Measurements from ENCODE around the gene IER3IP1.
A peak's percentile ranks its signal among the peaks of the same experiment; 100 is the strongest.
"Not testable (repeated sequence)": the region's sequence is repeated elsewhere in the genome, so short reads cannot be mapped to it uniquely, and the experiment has no call there.

The IER3IP1 gene

DNA sequence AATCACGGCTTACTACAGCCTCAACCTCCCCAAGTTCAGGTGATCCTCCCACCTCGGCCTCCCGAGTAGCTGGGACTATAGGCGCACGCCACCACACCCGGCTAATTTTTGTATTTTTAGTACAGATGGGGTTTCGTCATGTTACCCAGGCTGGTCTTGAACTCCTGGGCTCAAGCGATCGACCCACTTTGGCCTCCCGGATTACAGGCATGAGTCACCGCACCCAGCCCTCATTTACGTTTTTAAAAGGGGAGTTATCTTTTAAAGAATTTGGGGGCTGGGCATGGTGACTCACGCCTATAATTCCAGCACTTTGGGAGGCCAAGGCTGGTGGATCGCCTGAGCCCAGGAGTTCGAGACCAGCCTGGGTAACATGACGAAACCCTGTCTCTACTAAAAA is 17.8 kb downstream of the IER3IP1 start:
- DNase-seq, result not testable (repeated sequence)

DNA sequence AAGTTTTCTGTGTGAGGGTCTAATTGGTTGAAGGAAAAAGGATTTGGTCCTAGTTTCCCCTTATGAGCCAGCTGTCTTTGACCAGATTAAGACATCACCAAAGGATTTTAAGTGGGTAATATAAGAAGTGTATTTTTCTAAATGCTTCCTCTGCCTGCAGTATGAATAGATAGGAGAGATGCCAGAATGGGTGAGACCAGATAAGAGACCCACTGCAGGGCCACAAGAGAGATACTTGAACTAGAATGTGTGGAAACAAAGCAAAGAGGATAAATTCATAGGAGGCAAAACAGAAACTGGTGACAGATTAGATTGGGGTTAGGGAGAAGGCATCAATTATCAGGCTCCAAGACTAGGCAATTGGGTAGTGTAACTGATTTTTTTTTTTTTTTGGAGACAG is 24.7 kb downstream of the IER3IP1 start:
- no peak for DNase-seq

DNA sequence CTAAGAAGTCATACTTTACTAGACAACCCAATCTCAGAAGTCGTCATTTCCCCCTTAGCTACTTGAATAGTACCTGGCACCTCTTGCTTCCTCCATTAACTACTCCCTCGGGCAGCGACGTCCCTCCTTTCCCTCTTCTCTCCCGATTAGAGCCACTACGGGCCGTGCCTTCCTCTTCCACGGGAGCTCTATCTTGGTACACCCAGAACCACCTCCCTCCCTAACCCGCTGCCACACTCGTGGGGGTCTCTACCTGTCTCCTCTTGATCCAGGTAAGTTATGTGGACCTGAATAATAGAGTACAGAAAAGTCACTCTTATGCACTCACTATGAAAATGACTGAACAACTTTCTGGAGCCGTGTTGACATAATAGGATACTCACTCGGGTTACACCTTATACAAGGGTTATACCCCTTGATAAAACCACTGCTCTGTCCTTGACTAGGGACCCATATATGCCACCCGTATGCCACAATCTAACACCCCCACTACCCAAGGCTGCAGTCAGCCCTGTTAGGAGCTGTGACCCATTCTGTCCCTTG is 25.3 kb downstream of the IER3IP1 start:
- peak; percentile 14 to 17 for DNase-seq

DNA sequence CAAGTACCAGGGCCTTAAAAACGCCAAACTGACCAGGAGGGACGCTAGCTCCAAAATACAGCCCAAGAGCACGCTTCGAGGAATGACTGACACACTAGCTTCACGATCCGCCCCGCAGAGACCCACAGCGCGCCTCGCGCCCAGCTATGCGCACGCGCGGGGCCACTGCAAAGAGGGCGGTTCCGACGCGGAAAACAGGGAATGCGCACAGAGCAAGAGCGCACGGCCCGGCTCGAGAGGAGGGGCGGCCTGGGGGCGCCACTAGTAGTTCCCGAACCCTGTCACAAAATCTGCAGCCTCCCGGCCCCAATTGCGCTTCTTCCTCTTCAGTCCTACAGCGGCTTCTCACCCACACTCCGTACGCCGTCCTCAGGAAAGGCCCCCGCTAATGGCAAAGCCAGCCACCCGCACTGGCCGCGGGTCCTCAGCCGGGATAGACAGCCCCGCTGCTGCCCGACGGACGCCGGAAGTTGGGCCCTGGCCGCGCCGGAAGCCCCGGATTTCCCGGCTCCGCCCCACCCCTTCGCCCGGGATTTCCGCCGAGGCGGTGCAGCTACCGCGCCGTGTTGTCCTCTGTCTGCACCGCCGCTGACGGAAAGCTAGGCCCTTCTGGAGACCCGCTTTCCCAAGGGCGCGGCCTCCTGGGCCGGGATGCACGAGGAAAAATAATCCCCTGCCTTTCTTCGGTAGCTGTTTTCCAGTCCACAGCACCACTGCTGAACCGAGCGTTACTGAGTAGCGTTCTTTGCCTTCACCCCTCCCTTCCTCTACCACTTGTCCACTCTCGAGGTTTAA is 25.9 kb downstream of the IER3IP1 start, which contains the start of gene HDHD2:
Gene HDHD2 (minus strand): TSS at position 472 of the 795 bp plus-strand sequence. CDS start 14,061 bp downstream, outside the sequence.
- peak; percentile 79 to 83 for DNase-seq

DNA sequence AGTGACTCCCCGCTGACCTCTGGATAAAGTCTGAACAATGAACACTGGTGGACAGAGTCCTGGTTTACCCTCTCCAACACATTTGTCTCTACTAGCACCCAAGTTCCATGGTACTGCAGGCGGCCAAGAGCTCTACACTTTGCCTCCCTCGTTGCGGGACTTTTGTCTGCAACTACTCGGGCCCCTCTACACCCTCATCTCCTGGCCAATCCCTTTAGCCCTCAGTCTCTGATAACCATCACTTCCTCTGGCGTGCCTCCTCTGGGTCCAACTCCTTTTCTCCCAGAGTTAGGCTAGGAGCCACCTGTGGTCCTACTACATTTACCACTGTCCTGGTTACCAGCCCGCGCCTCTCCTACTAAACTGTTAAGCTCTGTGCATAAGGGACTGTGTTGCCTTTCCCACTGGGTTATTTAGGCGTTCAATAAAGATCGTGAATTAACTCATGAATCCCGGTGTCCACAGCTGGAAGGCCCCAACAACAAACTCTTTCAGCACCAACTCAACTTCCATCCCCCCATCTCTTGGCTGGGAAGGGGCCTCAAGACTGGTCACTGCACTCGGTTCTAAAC is 26.6 kb downstream of the IER3IP1 start:
- peak in 1 of 2 experiments; percentile 3 for DNase-seq

DNA sequence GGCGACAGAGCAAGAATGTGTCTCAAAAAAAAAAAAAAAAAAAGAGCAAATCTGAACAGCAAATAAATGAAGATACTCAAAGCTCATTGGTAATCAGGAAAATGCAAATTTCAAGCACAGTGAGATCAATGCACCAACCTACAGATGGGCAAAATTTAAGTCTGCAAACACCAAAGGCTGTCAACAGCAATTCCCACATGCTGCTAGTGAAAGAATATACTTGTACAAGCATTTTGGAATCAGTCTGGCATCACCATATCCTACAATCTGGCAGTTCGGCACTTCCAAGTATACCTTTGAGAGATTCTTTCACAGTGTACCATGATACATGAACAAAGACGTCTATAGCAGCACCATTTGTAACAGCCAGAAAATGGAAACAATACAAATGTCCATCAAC is 30.0 kb downstream of the IER3IP1 start:
- no peak for DNase-seq

DNA sequence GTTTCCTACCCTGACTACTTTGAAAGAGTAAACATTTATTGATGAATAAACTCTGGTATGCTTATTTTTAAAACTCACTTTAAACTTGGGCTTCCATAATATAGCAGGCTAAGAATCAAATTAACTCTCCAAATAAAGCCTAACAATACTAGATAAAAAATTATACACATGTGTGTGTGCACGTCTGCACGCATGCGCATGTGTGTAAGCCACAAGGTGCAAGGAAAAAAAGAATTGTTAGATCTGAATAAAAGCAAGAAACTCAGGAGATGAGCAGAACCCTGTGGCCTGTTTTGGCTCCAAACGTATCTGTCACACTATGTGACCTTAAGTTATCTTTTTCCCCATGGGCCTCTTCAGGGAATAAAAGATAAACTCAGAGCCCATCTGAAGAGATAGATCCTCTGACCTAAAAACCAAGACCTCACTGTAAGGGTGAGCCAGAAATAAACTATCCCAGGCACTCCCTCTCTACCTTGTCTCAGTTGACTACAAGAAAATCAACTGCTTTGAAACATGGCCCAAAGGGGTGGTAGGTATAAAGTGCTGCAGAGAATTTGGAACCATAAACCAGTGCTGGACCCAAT is 32.2 kb downstream of the IER3IP1 start:
- DNase-seq, result no peak

DNA sequence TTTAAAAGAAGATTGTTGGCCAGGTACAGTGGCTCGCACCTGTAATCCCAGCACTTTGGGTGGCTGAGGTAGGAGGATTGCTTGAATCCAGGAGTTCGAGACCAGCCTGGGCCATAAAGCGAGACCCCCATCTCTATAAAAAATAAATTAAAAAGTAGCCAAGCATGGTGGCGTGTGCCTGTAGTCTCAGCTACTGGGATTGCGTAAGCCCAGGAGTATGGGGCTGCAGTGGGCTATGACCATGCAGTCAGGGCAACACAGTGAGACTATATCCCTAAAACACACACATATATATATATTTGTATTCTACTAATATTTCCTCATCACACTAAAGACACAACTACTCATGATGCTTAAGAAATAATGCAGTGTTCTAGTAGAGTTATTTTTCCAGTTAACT is 33.0 kb downstream of the IER3IP1 start:
- DNase-seq, result no peak

DNA sequence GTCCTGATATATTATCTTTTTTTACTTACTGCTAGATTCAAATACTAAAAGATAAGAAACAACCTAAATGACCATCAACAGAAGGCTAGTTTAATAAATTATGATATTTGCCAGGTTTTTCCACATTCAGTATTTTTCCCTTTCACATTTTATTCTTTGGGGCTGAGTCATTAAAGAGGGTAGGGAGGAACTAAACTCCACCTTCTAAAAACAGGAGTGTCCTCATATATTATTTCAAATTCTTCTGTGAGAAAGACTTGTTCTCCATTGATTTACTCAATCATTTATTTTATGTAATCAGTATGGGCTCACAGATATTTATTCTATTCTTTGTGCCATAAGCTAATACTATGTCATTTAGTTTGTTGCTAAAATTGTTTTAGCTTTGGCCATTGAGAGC is 34.9 kb downstream of the IER3IP1 start:
- no peak for DNase-seq

DNA sequence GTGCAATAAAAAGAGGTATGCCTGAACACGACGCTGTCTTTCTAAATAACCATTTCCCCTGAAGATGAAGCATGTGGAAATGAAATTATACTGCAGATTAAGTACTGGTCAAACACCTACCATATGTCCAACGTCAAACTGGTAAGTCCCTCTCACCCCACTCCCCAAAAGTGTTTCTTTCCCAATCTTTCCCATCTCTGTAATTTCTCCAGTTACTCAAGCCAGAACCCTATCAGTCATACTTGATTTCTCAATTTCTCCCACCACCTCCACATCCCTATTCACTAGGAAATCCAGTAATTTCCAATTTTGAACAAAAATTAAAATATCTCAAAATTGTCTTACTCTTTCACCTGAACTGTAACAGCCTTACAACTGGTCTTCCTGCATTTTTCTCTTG is 55.0 kb downstream of the IER3IP1 start:
- no peak for DNase-seq

DNA sequence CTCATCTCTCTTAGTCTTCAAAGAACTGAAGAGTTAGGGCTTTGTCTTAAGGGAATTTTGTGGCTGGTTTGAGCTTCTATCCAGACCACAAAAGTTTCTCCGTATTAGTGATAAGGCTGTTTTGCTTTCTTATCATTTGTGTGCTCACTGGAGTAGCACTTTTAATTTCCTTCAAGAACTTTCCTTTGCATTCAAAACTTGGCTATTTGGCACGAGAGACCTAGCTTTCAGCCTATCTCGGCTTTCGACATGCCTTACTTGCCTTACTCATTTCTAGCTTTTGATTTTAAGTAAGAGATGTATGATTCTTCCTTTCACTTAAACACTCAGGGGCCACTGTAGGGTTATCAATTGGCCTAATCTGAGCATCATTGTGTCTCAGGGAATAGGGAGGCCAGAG is 55.7 kb downstream of the IER3IP1 start:
- DNase-seq, result no peak

DNA sequence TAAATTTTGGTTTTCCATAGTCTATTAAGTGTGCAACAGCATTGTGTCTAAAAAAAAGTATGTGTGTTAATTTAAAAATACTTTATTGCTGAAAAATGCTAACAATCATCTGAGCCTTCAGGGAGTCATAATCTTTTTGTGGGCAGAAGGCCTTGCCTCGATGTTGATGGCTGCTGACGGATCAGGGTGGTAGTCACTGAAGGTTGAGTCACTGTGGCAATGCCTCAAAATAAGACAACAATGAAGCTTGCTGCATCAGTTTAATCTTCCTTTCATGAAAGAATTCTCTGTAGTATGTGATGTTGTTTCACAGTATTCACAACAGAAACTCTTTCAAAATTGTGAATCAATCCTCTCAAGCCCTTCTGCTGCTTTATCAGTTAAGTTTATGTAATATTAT is 57.2 kb downstream of the IER3IP1 start:
- DNase-seq, result no peak

DNA sequence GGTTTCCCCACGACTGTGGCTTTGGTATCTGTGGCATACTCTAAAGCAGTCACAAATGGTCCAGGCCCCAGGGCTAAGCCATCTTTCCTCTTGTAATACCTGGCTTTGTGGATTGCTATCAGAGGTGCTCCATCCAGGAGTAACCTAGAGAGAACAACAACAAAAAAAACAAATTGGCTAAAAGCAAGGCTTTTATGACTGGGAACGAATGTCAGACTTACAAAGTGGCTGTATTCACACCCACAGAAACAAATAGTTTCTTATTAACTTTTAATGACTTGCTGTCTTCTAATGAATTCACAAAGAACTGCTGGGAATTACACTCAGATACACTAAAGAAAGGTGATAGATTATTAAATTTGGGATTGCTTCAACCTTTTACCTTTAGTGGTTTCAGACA is 61.0 kb downstream of the IER3IP1 start:
- DNase-seq, result no peak

DNA sequence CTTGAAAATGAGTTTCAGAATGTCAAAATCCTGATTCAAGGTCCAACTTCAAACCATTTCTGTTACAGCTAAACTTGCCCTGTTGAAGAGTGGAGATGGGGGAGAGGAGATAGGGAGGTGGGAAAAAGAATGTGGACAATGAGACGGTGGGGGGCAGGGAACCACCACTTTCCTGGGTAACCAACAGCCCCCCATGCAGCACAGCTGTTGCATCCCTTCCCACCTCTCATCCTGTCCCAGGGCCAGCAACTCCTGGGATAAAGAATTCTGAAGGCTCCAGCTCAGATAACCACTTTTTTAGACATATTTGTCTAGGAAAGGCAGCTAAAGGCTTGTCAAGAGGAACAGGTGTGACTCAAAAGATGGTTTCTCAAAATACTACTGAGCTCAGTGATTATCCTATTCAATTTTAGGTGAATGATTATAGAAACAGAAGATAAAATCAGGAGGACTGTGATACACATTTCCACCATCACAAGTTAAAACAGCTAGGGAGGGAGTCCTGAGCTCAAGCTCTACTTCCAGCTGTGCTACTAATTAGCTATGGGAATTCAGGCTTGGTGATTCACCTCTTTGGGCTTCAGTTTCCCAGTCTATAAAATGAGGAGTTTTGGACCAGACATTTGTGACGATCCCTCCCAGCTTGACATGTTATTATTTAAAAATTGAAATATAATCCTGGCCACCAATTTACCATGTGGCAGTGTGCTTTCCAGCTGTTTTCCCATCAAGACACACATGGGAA is 62.2 kb downstream of the IER3IP1 start:
- no peak for DNase-seq

DNA sequence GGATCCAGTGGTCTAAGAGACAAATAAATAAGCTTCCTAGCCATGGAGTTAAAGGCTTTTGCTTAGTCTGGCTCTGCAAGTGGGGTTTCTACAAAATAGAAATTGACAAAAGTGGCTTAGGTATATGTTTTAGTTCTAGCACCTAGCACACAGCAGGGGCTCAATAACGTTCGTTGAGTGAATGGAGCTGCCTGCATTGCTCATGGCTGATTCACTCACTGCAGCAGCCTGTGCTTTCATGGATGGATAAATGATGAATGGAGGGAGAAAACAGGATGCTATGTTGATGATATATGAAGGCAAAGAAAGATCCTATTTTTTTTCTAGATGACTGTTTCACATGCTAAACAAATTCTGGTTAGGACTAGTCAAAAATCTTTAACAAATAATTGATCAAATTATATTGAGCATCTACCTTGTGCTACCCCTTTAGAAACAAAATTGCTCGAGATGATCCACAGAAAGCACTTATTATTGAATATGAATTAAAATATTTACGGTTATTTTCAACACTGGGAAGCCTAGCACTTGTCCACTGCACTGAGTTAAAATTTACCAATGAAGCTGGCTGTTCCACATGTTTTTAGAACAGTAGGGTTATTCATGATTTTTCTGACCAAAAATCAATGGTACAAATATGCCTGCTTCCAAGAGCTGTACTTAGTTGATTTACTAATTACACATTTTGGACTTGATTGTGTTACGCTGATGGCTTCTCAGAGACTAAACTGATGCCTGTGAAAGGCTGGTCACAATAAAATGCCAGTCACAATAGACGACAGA is 65.5 kb downstream of the IER3IP1 start:
- no peak for DNase-seq

DNA sequence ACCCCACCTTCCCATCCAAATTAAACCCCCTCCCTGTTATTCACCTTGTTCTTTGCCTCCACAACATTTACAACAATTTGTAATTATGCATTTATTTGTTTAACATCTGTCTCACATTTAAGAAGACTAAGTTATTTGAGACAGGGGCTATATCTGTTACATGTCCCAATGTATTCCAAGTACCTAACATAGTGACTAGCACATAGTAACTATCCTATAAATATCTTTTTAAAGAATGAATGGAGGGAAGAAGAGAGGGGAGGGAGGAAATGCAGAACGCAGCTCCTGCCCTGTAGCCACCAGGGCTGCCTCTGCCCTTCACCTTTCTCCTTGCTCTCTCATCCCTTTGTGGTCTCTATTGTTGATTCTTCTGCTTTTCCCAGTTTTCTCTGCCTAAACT is 66.4 kb downstream of the IER3IP1 start:
- DNase-seq, result no peak

DNA sequence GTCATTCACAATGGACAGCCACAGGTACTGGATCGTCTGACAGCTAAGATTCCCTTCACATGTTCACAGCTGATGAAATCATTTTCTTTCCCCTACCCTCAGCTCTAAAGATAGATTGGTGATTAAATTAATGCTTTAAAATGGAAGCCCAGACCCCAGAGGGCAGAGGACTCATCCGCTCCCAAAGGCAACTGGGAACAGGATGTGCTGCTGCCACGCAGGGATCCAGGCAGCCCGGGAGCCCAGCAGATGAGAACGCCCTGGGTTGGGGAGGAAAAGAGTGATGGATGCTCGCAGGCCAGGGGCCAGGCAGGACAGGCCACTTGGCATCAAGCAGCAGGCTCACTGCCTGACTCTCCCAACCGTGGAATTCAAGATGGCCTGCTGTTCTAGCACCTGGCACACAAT is 67.2 kb downstream of the IER3IP1 start:
- DNase-seq, result no peak

DNA sequence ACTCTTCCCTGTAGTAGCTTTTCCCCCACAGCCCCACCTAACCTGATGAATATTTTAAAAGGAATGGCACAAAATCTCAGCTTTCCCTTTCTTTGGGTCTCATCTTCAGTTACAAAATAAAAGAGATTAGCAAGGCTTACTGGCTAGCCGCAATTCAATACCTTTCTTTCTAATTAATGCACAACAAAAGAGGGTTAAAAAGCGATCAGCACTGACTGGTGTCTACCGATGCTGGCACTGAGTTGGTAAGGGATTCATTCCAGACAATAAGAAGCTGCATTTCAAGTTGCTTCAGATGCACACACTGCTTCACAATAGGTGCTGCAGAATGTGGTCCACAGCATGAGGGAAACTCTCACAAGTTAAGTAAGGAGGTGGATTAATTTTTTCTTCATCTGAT is 67.8 kb downstream of the IER3IP1 start:
- no peak for DNase-seq
